Chondrocyte (in vitro differentiated cells): ENCODE measurements around the gene SPTSSA. TPM values are rescaled to one million over a fixed set of nuclear protein-coding genes. Genes with fewer than 3 reads are reported as not detected.

Experiments used
- DNase-seq: peaks from one replicate; pipeline ENCODE4 v3.0.0; 2021; ENCODE audit warnings: mixed read lengths, low spot score
- H3K27ac Mint-ChIP-seq: one replicate; pipeline ENCODE4 v1.8.0; 2021; ENCODE audit warnings: mild to moderate bottlenecking, moderate library complexity, mixed read lengths; ENCODE audit not compliant: unreplicated experiment
- H3K27me3 Mint-ChIP-seq: 2 replicates; pipeline ENCODE4 v1.8.0; 2021; ENCODE audit warnings: low read depth, mixed read lengths
- H3K36me3 Mint-ChIP-seq: 2 replicates; pipeline ENCODE4 v1.8.0; 2021; ENCODE audit warnings: low read depth, mixed read lengths
- H3K4me1 Mint-ChIP-seq: 2 replicates; pipeline ENCODE4 v1.8.0; 2021; ENCODE audit warnings: low read depth, mild to moderate bottlenecking, mixed read lengths
- H3K4me3 Mint-ChIP-seq: one replicate; pipeline ENCODE4 v1.8.0; 2021; ENCODE audit warnings: mild to moderate bottlenecking, moderate library complexity, mixed read lengths; ENCODE audit not compliant: unreplicated experiment
- H3K9me3 Mint-ChIP-seq: 2 replicates; pipeline ENCODE4 v1.8.0; 2021; ENCODE audit warnings: low read depth, mixed read lengths
- total RNA-seq: library from RNA; stranded (reverse); gene quantifications from 3 replicates; pipeline ENCODE4 v1.2.1, GENCODE V29; 2021
- TF ChIP-seq, protein P1 (sequence below): fragments of 200-600 bp; sonication (generic); IDR thresholded peaks from 2 replicates; pipeline ENCODE4 v1.5.0; 2021; ENCODE audit warnings: antibody characterized with exemption, mild to moderate bottlenecking, moderate library complexity

SPTSSA gene
- total RNA-seq, 1 donor from 2014 or later: 19.1 TPM

- no peak for DNase-seq
- H3K27ac Mint-ChIP-seq: no peak overlapping the region
- peaks cover 2% of the 10 kb centered on the region for H3K27me3 Mint-ChIP-seq
- TF ChIP-seq, protein P1, sequence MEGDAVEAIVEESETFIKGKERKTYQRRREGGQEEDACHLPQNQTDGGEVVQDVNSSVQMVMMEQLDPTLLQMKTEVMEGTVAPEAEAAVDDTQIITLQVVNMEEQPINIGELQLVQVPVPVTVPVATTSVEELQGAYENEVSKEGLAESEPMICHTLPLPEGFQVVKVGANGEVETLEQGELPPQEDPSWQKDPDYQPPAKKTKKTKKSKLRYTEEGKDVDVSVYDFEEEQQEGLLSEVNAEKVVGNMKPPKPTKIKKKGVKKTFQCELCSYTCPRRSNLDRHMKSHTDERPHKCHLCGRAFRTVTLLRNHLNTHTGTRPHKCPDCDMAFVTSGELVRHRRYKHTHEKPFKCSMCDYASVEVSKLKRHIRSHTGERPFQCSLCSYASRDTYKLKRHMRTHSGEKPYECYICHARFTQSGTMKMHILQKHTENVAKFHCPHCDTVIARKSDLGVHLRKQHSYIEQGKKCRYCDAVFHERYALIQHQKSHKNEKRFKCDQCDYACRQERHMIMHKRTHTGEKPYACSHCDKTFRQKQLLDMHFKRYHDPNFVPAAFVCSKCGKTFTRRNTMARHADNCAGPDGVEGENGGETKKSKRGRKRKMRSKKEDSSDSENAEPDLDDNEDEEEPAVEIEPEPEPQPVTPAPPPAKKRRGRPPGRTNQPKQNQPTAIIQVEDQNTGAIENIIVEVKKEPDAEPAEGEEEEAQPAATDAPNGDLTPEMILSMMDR: no peak
- H3K9me3 Mint-ChIP-seq: peaks cover 9% of the 10 kb centered on the region
- no peak overlapping the region for H3K4me3 Mint-ChIP-seq
- H3K36me3 Mint-ChIP-seq: peaks cover 5% of the 10 kb centered on the region
- no peaks in the 10 kb centered on the region for H3K4me1 Mint-ChIP-seq
These were observed 54.1 kb downstream of the SPTSSA start for GRCh38 chr14:34407951-34408350.

GRCh38 chr14:34404416-34404815 lies 57.6 kb downstream of the SPTSSA start:
- Mint-ChIP-seq H3K36me3 (peaks cover 2% of the 10 kb centered on the region), H3K27me3 (peaks cover 2% of the 10 kb centered on the region), H3K4me3 (no peak overlapping the region), H3K4me1 (no peaks in the 10 kb centered on the region), H3K9me3 (peaks cover 5% of the 10 kb centered on the region), H3K27ac (no peak overlapping the region)
- no peak for DNase-seq
- TF ChIP-seq, protein P1: no peak

GRCh38 chr14:34403646-34404045 lies 58.4 kb downstream of the SPTSSA start:
- H3K4me1 Mint-ChIP-seq: no peaks in the 10 kb centered on the region
- no peak for DNase-seq
- TF ChIP-seq, protein P1: no peak
- H3K27me3 Mint-ChIP-seq: peaks cover 2% of the 10 kb centered on the region
- peaks cover 9% of the 10 kb centered on the region for H3K9me3 Mint-ChIP-seq
- peaks cover 2% of the 10 kb centered on the region for H3K36me3 Mint-ChIP-seq
- no peak overlapping the region for H3K27ac Mint-ChIP-seq
- no peak overlapping the region for H3K4me3 Mint-ChIP-seq

DNA sequence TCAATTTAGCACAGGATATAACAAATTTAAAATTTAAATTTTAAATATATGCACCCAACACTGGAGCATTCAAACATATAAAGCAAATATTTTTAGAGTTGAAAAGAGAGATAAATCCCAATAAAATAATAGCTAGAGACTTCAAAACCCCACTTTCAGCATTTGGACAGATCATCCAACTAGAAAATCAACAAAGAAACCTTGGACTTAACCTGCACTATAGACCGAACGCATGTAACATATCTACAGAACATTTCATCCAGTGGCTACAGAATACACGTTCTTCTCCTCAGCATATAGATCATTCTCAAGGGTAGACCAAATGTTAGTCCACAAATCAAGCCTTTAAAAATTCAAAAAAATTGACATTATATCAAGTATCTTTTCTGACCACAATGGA lies 64.0 kb downstream of the SPTSSA start:
- no peak for DNase-seq
- Mint-ChIP-seq H3K27me3 (peaks cover 20% of the 10 kb centered on the region), H3K36me3 (peaks cover 6% of the 10 kb centered on the region), H3K4me3 (no peak overlapping the region), H3K9me3 (peaks cover 17% of the 10 kb centered on the region), H3K27ac (no peak overlapping the region), H3K4me1 (no peaks in the 10 kb centered on the region)
- TF ChIP-seq, protein P1: no peak

DNA sequence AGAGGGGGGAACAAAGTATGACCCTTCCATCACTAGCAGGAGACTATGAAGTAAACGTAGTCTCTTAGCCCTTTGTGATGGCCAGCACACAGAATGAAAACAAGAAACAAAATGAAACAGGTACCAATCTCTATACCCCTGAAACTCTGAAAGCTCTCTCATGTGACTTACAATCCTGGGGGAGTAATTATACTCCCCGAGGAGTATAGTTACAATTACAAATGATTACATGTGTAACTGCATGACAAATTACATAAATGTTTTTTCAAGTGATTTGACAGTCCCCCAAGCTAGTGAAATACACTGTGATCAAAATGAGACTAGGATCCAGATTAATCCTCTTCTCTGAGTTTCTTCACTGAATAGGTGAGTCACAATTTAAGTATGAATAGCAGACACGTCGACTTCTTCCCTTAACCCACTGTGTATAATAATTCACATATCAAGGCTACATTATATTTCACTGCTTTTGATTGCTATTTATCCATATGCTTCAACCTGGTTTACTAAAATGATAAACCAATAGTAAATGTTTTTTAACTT lies 74.0 kb downstream of the SPTSSA start:
- Mint-ChIP-seq H3K27ac (no peak overlapping the region), H3K4me1 (peaks cover 6% of the 10 kb centered on the region), H3K27me3 (peaks cover 4% of the 10 kb centered on the region), H3K36me3 (no peaks in the 10 kb centered on the region), H3K4me3 (no peak overlapping the region), H3K9me3 (peaks cover 5% of the 10 kb centered on the region)
- DNase-seq: no peak
- TF ChIP-seq, protein P1: no peak
